Measurements from ENCODE around the gene KIRREL2.
A peak's percentile ranks its signal among the peaks of the same experiment; 100 is the strongest.
"Not testable (repeated sequence)": the region's sequence is repeated elsewhere in the genome, so short reads cannot be mapped to it uniquely, and the experiment has no call there.

The KIRREL2 gene

DNA sequence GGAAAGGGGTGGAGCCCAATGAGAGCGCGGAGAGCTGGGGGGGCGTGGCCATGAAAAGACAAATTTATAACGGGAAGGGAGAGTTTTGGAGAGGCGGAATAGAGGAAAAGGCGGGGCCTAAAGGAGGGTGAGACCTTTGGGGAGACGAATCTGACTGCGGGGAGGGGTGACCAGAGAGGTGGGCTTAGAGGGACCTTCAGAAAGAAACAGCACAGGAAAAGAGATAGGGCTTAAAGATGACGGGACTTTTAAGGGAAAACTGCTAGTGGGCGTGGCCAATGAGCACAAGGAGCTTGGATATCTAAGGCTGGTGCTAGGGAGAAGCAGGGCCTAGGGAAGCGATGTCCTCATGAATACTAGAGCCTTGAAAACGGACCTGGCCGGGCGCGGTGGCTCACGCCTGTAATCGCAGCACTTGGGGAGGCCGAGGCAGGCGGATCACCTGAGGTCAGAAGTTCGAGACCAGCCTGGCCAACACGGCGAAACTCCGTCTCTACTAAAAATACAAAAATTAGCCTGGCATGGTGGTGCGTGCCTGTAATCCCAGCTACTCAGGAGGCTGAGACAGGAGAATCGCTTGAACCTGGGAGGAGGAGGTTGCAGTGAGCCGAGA is 13.5 kb downstream of the KIRREL2 start:
- peak in 1 of 5 experiments; percentile 21 for DNase-seq

DNA sequence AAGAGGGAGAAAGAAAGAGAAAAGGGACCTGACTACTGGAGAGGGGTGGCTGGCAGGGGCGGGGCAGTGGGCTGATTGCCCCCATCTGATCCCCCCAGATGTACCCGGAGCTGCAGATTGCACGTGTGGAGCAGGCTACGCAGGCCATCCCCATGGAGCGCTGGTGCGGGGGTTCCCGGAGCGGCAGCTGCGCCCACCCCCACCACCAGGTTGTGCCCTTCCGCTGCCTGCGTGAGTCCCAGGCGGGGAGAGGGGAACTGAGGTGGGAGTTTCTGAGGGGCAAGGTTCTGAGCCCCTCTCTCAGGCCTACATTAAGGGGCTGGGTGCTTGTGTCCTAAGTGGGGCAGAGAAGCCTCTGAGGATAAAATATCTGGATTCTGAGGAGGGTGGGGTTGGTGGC is 14.1 kb downstream of the KIRREL2 start:
- DNase-seq, result no peak

- DNase-seq, result no peak
These were observed 14.9 kb downstream of the KIRREL2 start for GRCh38 chr19:35871611-35872010.

GRCh38 chr19:35872180-35872579 is 15.5 kb downstream of the KIRREL2 start:
- no peak for DNase-seq

DNA sequence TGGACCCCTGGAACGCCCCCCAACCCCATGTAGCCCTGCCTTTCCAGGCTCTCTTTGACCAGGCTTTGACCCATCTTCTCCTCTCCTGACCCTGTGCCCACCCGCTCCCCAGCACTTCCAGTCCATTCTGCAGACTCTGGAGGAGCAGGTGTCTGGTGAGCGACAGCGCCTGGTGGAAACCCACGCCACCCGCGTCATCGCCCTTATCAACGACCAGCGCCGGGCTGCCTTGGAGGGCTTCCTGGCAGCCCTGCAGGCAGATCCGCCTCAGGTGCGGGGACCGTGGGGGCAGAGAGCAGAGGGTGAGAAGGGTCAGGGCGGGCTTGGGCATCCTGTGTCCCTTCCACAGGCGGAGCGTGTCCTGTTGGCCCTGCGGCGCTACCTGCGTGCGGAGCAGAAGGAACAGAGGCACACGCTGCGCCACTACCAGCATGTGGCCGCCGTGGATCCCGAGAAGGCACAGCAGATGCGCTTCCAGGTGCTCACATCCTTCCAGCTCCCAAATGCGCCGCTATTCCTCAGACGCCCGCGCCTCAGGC is 17.8 kb downstream of the KIRREL2 start:
- no peak for DNase-seq

DNA sequence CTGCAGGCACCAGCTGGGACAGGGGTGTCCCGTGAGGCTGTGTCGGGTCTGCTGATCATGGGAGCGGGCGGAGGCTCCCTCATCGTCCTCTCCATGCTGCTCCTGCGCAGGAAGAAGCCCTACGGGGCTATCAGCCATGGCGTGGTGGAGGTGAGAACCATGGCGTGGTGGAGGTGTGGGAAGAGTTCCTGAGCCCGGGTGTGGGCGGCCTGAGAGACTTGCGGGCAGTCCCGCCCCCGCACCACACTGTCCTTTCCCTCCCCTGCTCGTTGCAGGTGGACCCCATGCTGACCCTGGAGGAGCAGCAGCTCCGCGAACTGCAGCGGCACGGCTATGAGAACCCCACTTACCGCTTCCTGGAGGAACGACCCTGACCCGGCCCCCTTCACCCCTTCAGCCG is 22.4 kb downstream of the KIRREL2 start:
- DNase-seq, result no peak

- DNase-seq, result peak; percentile 55 to 79 (median 68)
These were observed 23.1 kb downstream of the KIRREL2 start for GRCh38 chr19:35879770-35880317.

GRCh38 chr19:35882114-35882832 is 25.6 kb downstream of the KIRREL2 start:
- peak in 2 of 5 experiments; percentile 50 to 70 for DNase-seq

DNA sequence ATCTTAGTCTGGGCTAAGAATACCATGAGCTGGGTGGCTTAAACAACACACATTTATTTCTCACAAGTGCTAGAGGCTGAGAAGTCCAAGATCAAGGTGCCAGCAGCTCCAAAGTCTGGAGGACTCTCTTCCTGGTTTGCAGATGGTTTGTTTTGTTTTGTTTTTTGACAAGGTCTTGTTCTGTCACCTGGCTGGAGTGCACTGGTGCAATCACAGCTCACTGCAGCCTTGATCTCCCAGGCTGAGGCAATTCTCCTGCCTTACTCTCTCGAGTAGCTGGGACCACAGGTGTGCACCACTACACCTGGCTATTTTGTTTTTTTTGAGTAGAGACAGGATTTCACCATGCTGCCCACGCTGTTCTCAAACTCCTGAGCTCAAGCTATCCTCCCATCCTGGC is 27.2 kb downstream of the KIRREL2 start:
- DNase-seq, result no peak

- DNase-seq, result no peak
These were observed 28.6 kb downstream of the KIRREL2 start for GRCh38 chr19:35885225-35885738.

DNA sequence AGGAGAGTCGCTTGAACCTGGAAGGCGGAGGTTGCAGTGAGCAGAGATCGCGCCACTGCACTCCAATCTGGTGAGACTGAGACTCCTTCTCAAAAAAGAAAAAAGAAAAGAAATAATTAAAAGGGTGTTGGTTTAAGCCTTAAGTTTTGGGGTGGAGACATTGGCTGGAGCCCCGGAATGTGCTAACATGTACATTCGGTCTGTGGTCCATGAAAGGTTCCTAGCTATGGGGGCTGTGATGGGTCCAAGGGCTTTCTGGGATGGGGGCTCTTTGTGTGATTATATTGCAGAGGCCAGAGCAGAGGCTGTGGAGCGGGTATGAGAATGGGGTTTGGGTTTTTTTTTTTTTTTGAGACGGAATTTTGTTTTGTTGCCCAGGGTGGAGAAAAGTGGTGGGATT is 29.2 kb downstream of the KIRREL2 start:
- no peak for DNase-seq

GRCh38 chr19:35887197-35887596 is 30.5 kb downstream of the KIRREL2 start:
- DNase-seq, result no peak

DNA sequence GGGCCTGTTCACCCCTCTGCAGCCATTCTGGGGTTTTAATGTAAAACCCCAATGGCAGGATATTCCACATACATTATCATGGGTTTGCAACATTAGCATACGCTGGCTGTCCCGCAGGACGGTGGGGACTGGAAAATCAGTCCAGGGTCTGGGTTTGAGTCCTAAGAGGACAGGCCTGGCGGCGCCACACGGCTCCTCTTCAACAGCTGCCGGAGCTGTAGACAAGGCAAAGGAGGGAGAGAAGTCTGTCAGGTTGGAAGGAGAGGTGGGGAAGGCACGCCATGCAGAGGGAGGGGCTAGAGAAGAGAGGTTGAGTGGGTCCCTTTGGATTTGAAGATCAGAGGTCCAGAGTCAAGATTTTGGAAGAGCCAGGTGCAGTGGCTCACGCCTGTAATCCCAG is 31.7 kb downstream of the KIRREL2 start:
- DNase-seq, result no peak

GRCh38 chr19:35889370-35890112 is 32.8 kb downstream of the KIRREL2 start:
- DNase-seq, result no peak

- no peak for DNase-seq
These were observed 33.5 kb downstream of the KIRREL2 start for GRCh38 chr19:35890113-35890650.

GRCh38 chr19:35891819-35892218 is 35.1 kb downstream of the KIRREL2 start:
- DNase-seq, result not testable (repeated sequence)

DNA sequence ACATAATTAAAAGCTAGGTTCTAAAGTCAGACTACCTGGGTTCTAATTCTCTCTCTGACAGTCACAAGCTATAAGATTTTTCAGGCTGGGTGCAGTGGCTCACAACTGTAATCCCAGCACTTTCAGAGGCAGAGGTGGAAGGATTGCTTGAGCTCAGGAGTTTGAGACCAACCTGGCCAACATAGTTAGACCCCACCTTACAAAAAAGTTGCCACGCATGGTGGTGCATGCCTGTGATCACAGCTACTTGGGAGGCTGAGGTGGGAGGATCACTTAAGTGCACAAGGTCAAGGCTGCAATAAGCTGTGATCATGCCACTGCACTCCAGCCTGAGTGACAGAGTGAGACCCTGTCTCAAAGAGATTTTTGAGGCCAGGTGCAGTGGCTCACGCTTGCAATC is 37.6 kb downstream of the KIRREL2 start:
- DNase-seq, result no peak

DNA sequence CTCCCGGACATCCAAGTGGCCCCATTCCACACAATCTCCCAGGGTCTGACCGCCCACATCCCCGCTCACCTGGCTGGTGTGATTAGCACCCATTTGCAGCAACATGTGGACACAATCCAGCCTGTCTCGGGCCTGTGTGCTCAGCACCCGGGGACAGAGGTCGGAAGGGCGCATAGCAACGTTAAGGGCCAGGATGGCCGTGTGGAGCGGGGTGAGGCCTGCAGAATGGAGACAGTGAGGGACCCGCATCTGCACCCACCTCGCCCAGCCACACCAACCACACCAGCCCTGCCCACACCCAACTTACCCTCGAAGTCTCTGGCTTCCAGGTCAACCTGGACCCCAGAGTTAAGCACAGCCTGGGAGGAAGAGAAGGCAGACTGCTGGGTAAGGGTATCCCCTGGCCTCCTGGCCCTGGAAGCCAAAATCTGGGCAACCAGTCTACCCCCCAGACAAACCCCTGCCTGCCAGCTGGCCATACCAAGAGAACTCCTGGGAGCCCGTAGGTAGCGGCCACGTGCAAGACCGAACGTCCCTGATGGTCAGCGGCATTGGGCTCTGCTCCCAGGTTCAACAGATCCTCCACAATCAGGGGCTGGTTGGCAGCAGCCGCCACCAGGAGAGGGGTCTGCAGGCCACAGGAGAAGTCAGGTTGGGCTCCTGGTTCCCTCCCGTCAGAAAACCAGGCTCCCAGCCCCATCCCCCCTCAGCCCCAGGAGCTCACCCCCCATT is 39.4 kb downstream of the KIRREL2 start:
- DNase-seq, result no peak

GRCh38 chr19:35896643-35897040 is 39.9 kb downstream of the KIRREL2 start:
- no peak for DNase-seq

DNA sequence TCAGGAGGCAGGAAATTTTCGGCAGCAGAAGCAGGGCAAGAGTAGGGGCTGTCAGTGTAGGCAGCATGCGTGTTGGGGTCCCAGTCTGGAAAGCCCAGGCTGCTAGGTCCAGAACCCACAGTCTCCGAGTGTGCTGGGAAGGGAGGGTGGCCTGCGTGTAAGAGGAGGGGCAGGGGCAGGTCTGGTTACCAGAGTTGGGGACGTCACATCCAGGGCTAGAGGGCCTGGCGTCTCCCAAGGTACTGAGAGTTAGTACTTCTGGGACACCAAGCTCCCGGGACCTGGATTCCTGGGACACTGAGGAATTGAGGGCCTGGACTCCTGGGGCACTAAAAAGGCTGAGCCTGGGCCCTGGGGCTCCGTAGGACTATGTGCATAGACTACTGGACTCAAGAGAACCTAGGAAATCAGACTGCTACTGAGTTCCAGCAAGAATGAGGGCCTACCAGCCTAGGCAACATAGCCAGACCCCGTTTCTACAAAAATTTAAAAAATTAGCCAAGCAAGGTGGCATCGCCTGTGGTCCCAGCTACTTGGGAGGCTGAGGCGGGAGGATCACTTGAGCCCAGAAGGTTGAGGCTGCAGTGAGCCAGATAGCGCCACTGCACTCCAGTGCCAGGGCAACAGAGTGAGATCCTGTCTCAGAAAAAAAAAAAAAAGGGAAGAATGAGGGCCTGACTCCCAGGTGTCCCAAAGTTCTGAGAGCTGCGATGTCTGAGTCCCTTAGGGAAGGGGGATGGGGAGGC is 41.2 kb downstream of the KIRREL2 start:
- DNase-seq, result no peak

DNA sequence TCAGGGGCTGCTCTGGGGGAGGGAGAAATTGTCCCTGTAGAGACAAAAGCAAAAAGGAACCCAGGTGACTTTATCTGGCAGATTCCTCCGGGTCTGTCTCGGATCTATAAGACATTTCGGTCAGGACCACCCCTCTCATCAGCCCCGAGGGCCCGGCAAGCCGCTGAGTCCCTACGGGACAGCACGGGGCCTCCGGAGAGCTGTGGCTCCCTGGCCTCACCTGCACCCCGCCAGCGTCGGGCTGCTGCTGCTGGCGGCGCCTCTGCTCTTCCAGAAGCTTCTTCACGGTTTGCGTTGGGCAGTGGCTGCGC is 41.7 kb downstream of the KIRREL2 start:
- no peak for DNase-seq
